OCI-LY1 (cell line): ENCODE data around the gene PGAP2.

Experiments used
- EZH2 ChIP-seq: fragments of 200-600 bp; sonication (generic), shearing (Covaris generic); IDR thresholded peaks from 2 replicates; pipeline ENCODE4 v1.8.0; 2017; ENCODE audit warnings: borderline replicate concordance, mixed run types, mild to moderate bottlenecking, antibody characterized with exemption, low read length, moderate library complexity, mixed read lengths
- TF ChIP-seq, protein P1 (sequence below): fragments of 200-600 bp; sonication (generic), shearing (Covaris generic); IDR thresholded peaks from 2 replicates; pipeline ENCODE4 v1.5.1; 2017; ENCODE audit warnings: mild to moderate bottlenecking, antibody characterized with exemption, low read length, moderate library complexity, mixed read lengths

DNA sequence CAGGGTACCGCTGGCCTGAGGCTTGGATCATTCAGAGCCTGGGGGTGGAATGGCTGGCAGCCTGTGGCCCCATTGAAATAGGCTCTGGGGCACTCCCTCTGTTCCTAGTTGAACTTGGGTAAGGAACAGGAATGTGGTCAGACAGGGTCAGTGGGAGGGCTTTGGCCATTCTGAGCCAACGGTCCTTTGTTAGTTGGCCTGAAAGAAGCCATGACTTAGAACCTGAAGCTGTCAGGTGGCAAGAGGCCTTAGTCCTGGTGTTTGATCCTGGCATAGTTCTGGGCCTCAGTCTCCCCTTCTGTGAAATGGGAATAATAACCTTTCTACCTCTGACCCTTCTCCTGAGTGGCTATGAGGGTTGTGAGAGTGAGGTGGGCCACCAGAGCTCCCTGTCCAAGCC is 8.3 kb downstream of the PGAP2 start:
- TF ChIP-seq, protein P1, sequence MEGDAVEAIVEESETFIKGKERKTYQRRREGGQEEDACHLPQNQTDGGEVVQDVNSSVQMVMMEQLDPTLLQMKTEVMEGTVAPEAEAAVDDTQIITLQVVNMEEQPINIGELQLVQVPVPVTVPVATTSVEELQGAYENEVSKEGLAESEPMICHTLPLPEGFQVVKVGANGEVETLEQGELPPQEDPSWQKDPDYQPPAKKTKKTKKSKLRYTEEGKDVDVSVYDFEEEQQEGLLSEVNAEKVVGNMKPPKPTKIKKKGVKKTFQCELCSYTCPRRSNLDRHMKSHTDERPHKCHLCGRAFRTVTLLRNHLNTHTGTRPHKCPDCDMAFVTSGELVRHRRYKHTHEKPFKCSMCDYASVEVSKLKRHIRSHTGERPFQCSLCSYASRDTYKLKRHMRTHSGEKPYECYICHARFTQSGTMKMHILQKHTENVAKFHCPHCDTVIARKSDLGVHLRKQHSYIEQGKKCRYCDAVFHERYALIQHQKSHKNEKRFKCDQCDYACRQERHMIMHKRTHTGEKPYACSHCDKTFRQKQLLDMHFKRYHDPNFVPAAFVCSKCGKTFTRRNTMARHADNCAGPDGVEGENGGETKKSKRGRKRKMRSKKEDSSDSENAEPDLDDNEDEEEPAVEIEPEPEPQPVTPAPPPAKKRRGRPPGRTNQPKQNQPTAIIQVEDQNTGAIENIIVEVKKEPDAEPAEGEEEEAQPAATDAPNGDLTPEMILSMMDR, result no peak
- no peak for TF ChIP-seq EZH2
